ENCODE measurements around the gene PPP6R2. TPM values are rescaled to one million over a fixed set of nuclear protein-coding genes. Genes with fewer than 3 reads are reported as not detected.
"Not testable (repeated sequence)": the region's sequence is repeated elsewhere in the genome, so short reads cannot be mapped to it uniquely, and the experiment has no call there.

PPP6R2 gene
- total RNA-seq, 1 experiment from 2014 or later = 61.3 TPM

DNA sequence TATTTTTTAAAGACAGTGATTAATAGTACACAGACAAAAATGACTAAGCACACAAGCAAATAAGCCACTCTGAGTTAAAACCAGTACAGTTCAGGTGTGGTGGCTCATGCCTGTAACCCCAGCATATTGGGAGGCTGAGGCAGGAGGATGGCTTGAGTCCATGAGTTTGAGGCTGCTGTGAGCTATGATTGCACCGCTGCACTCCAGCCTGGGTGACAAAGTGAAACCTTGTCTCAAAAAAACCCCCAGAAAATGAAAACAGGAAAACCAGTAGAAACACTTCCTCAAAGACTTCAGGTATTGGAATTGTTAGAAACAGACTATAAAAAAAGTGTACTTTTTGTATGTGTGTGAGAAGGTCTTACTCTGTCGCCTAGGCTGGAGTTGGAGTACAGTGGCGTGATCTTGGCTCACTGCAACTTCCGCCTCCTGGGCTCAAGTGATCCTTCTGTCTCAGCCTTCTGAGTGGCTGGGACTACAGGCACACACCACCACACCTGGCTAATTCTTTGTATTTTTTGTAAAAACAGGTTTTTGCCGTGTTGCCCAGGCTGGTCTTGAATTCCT is 33.0 kb downstream of the PPP6R2 start:
- H4K20me1 ChIP-seq (ENCODE audit: insufficient read depth) = no peaks in the 10 kb centered on the region
- H3K9me2 ChIP-seq (ENCODE audit: insufficient read depth) = no peaks in the 10 kb centered on the region
- ATAC-seq (no peak), DNase-seq (ENCODE audit: low read depth, low spot score) (no peak)
- no peak overlapping the region for H3K9ac ChIP-seq (ENCODE audit: low read length)
- ChIA-PET CTCF (no interaction called here), RAD21 (ENCODE audit: low non-redundant PET in 1 of 2, low total read pairs in 2 of 2, uncharacterized antibody in 2 of 2, unreplicated experiment in 2 of 2) (no interaction called here), POLR2A (no interaction called here)
- no peak overlapping the region for H3K4me3 ChIP-seq (replicated peaks in 1 of 2; ENCODE audit: low read depth in 1 of 2, low read length in 2 of 2)
- TF ChIP-seq ELF1 (IDR thresholded peaks at IDR 0.05; ENCODE audit: borderline replicate concordance, low read depth) (no peak), ZNF274 (IDR thresholded peaks at IDR 0.05; ENCODE audit: low read depth, low read length) (no peak), RAD21 (IDR thresholded peaks at IDR 0.05; ENCODE audit: low read depth) (no peak), POLR2AphosphoS5 (IDR thresholded peaks at IDR 0.05; ENCODE audit: low read depth, low read length) (no peak), TCF7L2 (IDR thresholded peaks at IDR 0.05; ENCODE audit: borderline replicate concordance, extremely low read depth, insufficient read depth, insufficient read length) (no peak), CEBPB (IDR thresholded peaks at IDR 0.05; ENCODE audit: low read depth) (no peak)
- TF ChIP-seq, protein P1, sequence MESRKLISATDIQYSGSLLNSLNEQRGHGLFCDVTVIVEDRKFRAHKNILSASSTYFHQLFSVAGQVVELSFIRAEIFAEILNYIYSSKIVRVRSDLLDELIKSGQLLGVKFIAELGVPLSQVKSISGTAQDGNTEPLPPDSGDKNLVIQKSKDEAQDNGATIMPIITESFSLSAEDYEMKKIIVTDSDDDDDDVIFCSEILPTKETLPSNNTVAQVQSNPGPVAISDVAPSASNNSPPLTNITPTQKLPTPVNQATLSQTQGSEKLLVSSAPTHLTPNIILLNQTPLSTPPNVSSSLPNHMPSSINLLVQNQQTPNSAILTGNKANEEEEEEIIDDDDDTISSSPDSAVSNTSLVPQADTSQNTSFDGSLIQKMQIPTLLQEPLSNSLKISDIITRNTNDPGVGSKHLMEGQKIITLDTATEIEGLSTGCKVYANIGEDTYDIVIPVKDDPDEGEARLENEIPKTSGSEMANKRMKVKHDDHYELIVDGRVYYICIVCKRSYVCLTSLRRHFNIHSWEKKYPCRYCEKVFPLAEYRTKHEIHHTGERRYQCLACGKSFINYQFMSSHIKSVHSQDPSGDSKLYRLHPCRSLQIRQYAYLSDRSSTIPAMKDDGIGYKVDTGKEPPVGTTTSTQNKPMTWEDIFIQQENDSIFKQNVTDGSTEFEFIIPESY (IDR thresholded peaks at IDR 0.05; ENCODE audit: extremely low read depth, insufficient replicate concordance, low read length) = no peak
- no peaks in the 10 kb centered on the region for H3K4me1 ChIP-seq (ENCODE audit: control insufficient read depth in 1 of 2, insufficient read depth in 2 of 2, low read length in 2 of 2)
- H3K27me3 ChIP-seq (ENCODE audit: insufficient read depth, low read length) = no peaks in the 10 kb centered on the region
- no TSS peak for BruUV-seq (replicated peaks)
- H3K4me2 ChIP-seq (ENCODE audit: low read length) = no peak overlapping the region
- no peaks in the 10 kb centered on the region for H3K9me3 ChIP-seq (ENCODE audit: control insufficient read depth in 1 of 2, insufficient read depth in 1 of 2, low read depth in 1 of 2, low read length in 2 of 2)
- peaks cover 18 to 52% of the 10 kb centered on the region in 2 experiments for H3K36me3 ChIP-seq (ENCODE audit: control insufficient read depth in 1 of 2, insufficient read depth in 2 of 2, low read length in 2 of 2)
- peaks cover 25% of the 10 kb centered on the region for H3K79me2 ChIP-seq (ENCODE audit: insufficient read depth, low read length)
- no peak overlapping the region for H2AFZ ChIP-seq (ENCODE audit: low read depth, low read length, poor library complexity, severe bottlenecking)
- intact Hi-C loops (cut with micrococcal nuclease) = no loop called here
- H3K27ac ChIP-seq (ENCODE audit: low read depth, low read length) = no peak overlapping the region

DNA sequence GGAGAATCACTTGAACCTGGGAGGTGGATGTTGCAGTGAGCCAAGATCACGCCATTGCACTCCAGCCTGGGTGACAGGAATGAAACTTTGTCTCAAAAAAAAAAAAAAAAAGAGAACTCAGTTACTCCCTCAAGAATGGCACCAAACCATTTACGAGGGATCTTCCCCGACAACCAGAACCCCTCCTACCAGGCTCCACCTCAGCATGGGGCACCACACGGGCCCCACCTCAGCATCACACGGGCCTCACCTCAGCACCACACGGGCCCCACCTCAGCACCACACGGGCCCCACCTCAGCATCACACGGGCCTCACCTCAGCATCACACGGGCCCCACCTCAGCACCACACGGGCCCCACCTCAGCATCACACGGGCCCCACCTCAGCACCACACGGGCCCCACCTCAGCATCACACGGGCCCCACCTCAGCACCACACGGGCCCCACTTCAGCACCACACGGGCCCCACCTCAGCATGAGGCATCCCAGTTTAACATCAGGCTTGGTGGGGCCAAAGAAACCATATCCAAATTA is 38.0 kb downstream of the PPP6R2 start:
- H3K27ac ChIP-seq (ENCODE audit: low read depth, low read length); H3K4me3 ChIP-seq (replicated peaks in 1 of 2; ENCODE audit: low read depth in 1 of 2, low read length in 2 of 2); ATAC-seq; DNase-seq (ENCODE audit: low read depth, low spot score); H2AFZ ChIP-seq (ENCODE audit: low read depth, low read length, poor library complexity, severe bottlenecking); H3K9me2 ChIP-seq (ENCODE audit: insufficient read depth); H3K9me3 ChIP-seq (ENCODE audit: control insufficient read depth in 1 of 2, insufficient read depth in 1 of 2, low read depth in 1 of 2, low read length in 2 of 2); H3K9ac ChIP-seq (ENCODE audit: low read length); POLR2A ChIA-PET; RAD21 ChIA-PET (ENCODE audit: low non-redundant PET in 1 of 2, low total read pairs in 2 of 2, uncharacterized antibody in 2 of 2, unreplicated experiment in 2 of 2); BruUV-seq (replicated peaks); intact Hi-C loops (cut with micrococcal nuclease); H4K20me1 ChIP-seq (ENCODE audit: insufficient read depth); H3K27me3 ChIP-seq (ENCODE audit: insufficient read depth, low read length); H3K4me2 ChIP-seq (ENCODE audit: low read length); H3K4me1 ChIP-seq (ENCODE audit: control insufficient read depth in 1 of 2, insufficient read depth in 2 of 2, low read length in 2 of 2); CTCF ChIA-PET: not testable (repeated sequence)
- peaks cover 26% of the 10 kb centered on the region for H3K79me2 ChIP-seq (ENCODE audit: insufficient read depth, low read length)
- peaks cover 2 to 18% of the 10 kb centered on the region in 2 experiments; a peak in 3 of 4 replicates for H3K36me3 ChIP-seq (ENCODE audit: control insufficient read depth in 1 of 2, insufficient read depth in 2 of 2, low read length in 2 of 2)
